Measurements from ENCODE around the gene DIP2C.

DNA sequence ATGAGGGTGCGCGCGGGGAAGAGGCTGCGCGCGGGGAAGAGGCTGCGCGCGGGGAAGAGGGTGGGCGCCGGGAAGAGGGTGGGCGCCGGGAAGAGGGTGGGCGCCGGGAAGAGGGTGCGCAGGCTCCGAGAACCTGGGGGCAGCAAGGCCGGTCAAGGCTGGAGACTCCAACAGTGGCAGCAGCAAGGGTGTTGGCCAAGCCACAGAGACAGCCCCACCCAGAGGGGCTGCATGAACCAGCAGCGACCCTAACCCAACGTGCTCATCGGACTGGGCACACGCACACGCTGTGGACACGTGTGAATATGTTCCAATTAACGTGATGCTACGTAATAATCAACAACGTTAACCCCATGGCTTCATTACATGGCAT lies 48.8 kb downstream of the DIP2C start:
- TF ChIP-seq, protein P1, sequence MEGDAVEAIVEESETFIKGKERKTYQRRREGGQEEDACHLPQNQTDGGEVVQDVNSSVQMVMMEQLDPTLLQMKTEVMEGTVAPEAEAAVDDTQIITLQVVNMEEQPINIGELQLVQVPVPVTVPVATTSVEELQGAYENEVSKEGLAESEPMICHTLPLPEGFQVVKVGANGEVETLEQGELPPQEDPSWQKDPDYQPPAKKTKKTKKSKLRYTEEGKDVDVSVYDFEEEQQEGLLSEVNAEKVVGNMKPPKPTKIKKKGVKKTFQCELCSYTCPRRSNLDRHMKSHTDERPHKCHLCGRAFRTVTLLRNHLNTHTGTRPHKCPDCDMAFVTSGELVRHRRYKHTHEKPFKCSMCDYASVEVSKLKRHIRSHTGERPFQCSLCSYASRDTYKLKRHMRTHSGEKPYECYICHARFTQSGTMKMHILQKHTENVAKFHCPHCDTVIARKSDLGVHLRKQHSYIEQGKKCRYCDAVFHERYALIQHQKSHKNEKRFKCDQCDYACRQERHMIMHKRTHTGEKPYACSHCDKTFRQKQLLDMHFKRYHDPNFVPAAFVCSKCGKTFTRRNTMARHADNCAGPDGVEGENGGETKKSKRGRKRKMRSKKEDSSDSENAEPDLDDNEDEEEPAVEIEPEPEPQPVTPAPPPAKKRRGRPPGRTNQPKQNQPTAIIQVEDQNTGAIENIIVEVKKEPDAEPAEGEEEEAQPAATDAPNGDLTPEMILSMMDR (IDR thresholded peaks at IDR 0.05), result no peak
- TF ChIP-seq POLR2A (IDR thresholded peaks at IDR 0.05), result no peak
